GM06990 (cell line): Measurements from ENCODE around the gene DNASE2B.

Experiments
- DNase-seq: peaks from one replicate; pipeline ENCODE4 v3.0.0-alpha.2; 2011; ENCODE audit not compliant: insufficient read length; ENCODE audit errors: extremely low read depth
- H3K27me3 ChIP-seq: replicated peaks from 2 replicates; pipeline ENCODE4 v1.6.0; 2011; ENCODE audit warnings: low read length; ENCODE audit not compliant: control insufficient read depth, insufficient read depth
- H3K36me3 ChIP-seq: 2 replicates; pipeline ENCODE4 v1.5.1; 2011; ENCODE audit warnings: low read length; ENCODE audit not compliant: control insufficient read depth, insufficient read depth
- H3K4me3 ChIP-seq: replicated peaks from 2 replicates; pipeline ENCODE4 v1.5.1; 2011; ENCODE audit warnings: low read depth, mild to moderate bottlenecking, control low read depth, low read length
- TF ChIP-seq, protein P1 (sequence below): IDR thresholded peaks from 2 replicates; pipeline ENCODE4 v1.5.1; 2011; ENCODE audit warnings: low read length, control low read depth, mild to moderate bottlenecking, inconsistent platforms; ENCODE audit not compliant: insufficient read depth, poor library complexity, severe bottlenecking

The DNASE2B gene

DNA sequence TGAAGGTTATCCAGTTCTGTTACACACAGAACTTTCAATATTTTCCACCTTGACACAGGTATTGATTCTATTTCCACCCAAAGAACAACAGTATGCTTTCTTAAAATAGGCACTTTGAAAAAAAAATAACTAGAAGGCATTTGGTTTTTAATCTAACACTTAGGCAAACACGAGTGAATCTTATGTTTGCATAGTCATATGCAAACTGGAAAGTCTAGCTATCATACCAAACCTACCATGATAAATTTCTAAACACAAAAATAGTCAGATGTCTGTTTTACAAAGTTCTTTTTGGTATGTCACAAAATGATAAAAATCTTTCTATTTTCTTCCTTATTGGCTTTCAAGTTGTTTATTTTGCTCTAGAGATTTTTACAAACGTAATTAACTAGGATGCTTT lies 11.6 kb downstream of the DNASE2B start:
- no peak for DNase-seq
- H3K27me3 ChIP-seq, result no peaks in the 10 kb centered on the region
- TF ChIP-seq, protein P1, sequence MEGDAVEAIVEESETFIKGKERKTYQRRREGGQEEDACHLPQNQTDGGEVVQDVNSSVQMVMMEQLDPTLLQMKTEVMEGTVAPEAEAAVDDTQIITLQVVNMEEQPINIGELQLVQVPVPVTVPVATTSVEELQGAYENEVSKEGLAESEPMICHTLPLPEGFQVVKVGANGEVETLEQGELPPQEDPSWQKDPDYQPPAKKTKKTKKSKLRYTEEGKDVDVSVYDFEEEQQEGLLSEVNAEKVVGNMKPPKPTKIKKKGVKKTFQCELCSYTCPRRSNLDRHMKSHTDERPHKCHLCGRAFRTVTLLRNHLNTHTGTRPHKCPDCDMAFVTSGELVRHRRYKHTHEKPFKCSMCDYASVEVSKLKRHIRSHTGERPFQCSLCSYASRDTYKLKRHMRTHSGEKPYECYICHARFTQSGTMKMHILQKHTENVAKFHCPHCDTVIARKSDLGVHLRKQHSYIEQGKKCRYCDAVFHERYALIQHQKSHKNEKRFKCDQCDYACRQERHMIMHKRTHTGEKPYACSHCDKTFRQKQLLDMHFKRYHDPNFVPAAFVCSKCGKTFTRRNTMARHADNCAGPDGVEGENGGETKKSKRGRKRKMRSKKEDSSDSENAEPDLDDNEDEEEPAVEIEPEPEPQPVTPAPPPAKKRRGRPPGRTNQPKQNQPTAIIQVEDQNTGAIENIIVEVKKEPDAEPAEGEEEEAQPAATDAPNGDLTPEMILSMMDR, result no peak
- H3K36me3 ChIP-seq, result no peaks in the 10 kb centered on the region
- H3K4me3 ChIP-seq, result no peak overlapping the region

DNA sequence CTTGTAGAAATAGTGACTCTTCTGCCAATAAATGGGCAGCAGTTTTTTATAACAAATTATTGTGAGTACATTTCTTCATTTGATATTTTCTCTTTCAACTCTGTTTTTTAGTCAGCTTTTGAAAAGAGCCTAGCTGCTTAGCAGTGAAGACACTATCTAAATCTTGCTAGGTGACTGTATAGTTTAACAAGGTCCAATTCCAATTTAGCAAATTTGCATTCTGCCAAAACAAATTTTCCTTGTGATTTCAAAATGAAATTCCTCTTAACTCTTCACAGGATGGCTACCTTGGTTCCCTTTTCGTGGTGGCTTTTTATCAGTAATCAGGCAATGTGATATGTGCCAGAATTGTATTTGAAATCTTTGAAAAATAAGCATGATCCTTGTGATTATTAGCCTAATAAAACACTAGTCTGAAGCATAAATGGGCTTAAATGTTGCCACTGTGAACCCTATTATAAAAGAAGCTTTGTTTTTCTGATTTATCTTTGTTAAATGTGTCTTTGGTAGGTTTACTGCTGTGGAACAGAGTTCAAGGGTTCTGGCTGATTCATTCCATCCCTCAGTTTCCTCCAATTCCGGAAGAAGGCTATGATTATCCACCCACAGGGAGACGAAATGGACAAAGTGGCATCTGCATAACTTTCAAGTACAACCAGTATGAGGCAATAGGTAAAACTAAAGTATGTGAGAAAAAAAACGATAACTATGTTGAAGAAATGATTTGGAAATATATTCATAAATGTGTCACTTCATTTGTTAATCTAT lies 12.2 kb downstream of the DNASE2B start:
- Histone ChIP-seq H3K36me3 (no peaks in the 10 kb centered on the region), H3K27me3 (no peaks in the 10 kb centered on the region), H3K4me3 (no peak overlapping the region)
- TF ChIP-seq, protein P1, result no peak
- DNase-seq, result no peak

DNA sequence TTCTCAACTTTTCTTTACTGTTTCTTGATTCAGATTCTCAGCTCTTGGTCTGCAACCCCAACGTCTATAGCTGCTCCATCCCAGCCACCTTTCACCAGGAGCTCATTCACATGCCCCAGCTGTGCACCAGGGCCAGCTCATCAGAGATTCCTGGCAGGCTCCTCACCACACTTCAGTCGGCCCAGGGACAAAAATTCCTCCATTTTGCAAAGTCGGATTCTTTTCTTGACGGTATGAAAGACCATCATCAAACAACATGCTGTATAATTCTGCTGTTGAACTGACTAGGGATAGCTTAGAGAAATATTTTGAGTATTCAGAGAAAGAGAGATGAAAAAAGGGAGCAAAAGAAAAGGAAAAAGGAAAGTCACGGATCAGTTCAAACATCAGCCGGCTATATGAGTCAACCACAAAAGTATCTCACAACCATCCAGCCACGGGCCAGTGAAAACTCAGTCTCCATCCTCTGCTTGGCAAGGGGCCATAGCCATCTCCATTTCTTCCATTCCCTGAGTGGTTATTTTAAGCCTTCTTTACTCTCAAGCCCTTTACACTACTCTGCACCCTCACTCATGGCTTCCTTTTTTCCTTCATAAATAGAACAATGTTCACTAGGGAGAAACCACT lies 14.1 kb downstream of the DNASE2B start:
- Histone ChIP-seq H3K27me3 (no peaks in the 10 kb centered on the region), H3K4me3 (no peak overlapping the region), H3K36me3 (no peaks in the 10 kb centered on the region)
- TF ChIP-seq, protein P1, result no peak
- no peak for DNase-seq

DNA sequence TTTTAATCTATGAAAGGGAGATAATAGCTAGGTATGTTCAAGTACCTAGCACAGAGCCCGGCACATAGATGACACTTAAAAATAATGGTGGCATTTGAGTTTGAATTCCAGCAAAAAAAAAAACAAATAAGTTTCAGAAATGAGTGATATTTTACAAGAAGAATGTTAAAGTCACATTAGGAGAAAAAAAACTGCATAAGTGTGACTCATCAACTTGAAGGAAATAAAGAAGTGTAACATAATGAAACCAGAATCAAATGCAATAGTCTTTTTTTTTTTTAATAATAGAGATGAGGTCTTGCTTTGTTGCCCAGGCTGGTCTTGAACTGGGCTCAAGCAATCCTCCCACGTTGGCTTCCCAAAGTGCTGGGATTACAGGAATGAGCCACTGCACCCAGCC lies 17.1 kb downstream of the DNASE2B start:
- Histone ChIP-seq H3K4me3 (no peak overlapping the region), H3K36me3 (no peaks in the 10 kb centered on the region), H3K27me3 (no peaks in the 10 kb centered on the region)
- TF ChIP-seq, protein P1, result no peak
- DNase-seq, result no peak

DNA sequence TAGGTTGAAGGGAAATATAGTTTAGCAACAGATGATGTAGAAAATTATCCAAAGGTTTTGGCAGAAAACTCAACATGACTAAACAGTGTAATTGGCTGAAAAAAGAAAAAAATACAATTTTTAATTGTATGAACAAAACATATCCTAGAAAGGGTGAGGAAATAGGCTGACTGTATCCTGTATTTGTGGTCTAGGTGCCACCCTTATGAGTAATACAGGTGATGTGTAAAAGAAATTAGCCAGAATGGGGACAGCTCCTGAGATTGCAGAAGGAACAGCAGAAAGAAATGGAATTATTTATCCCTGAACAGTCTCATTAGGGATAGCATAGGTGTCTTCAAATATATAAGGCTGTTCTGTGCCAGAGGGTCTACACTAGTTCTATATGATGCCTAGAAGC lies 24.6 kb downstream of the DNASE2B start:
- no peaks in the 10 kb centered on the region; the same call in 1 of the 2 replicates for H3K27me3 ChIP-seq
- DNase-seq, result no peak
- no peak overlapping the region for H3K4me3 ChIP-seq
- no peaks in the 10 kb centered on the region for H3K36me3 ChIP-seq
- TF ChIP-seq, protein P1, result no peak
